Stimulated activated CD4-positive, alpha-beta T cell treated with anti-CD3 and anti-CD28 coated beads, Interleukin-1b, Interleukin-23, amount 100 ng/mL, for 1 hour (primary cell): Measurements from ENCODE around the gene RMP24.
"Not testable (repeated sequence)": the region's sequence is repeated elsewhere in the genome, so short reads cannot be mapped to it uniquely, and the experiment has no call there.

Experiments
- DNase-seq, 2 donors: peaks; one replicate each; pipeline ENCODE4 v3.0.0-alpha.2; 2020; ENCODE audit warnings: low read depth in 2 of 2

The RMP24 gene

DNA sequence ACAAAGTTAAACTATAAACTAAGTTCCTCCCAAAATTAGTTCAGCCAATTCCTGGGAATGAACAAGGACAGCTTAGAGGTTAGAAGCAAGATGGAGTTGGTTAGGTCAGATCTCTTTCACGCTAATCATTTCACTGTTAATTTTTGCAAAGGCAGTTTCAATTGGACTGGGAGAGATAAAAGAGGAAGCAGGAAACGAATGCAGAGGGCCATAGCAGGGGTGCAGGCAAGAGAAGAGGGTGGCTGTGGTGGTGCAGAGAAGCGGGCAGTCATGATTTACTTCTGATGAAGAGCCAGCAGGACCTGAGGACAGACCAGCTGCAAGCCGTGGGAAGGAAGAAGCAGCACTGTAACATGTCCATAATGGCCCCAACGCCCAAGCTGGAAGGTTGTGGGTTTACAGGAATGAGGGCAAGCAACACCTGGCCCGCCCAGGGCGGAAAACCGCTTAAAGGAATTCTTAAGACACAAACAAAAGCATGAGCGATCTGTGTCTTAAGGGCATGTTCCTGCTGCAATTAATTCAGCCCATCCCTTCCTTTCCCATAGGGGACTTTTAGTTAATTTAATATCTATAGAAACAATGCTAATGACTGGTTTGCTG lies 4.1 kb upstream of the RMP24 start:
- no peak for DNase-seq

DNA sequence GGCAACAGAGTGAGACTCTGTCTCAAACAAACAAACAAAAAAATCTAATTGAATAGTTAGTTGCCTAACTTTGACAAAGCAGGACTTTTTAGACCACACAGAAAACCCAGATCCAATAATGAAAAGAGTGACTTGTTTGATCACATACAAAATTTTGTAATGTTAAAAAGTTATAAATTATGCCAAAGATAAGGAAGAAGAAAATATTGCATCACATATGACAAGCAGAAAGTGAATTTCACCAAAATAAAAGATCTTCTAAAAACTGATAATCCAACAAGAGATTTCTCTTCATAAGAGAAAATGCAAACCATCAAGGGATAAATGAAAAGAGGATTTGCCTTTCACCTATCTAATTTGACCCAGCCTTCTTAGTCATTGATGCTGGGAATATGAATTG lies 2.8 kb upstream of the RMP24 start:
- no peak for DNase-seq

DNA sequence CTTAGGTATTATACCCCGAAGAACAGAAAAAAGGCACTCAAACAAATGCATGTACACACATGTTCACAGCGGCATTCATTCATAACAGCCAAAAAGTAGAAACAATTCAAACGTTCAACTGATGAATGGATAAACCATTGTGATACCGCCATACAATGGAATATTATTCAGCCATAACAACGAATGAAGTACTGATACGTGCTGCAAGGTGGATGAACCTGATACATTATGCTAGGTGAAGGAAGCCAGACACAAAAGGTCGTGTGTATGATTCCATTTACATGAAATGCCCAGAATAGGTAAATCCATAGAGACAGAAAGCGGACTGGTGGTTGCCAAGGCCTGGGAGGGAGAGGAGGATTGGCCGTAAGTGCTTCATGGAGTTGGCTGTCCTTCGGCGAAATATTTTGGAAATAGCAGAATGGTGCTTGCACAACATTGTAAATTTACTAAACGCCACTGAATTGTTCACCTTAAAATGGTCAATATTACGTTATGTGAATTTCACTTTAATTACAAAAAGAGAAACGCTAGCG lies 750 bp upstream of the RMP24 start:
- no peak for DNase-seq

DNA sequence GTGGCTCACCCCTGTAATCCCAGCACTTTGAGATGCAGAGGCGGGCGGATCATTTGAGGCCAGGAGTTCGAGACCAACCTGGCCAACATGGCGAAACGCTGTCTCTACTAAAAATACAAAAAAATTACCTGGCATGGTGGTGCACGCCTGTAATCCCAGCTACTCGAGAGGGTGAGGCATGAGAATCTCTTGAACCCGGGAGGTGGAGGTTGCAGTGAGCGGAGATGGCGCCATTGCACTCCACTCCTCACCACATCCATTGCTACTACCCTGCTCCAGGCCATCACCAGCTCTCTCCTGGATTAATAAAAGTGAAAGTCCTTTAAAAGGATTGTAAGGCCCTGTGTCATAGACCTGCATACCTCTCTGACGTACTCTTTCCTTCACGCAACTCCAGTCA lies 1.2 kb downstream of the RMP24 start:
- no peak for DNase-seq

DNA sequence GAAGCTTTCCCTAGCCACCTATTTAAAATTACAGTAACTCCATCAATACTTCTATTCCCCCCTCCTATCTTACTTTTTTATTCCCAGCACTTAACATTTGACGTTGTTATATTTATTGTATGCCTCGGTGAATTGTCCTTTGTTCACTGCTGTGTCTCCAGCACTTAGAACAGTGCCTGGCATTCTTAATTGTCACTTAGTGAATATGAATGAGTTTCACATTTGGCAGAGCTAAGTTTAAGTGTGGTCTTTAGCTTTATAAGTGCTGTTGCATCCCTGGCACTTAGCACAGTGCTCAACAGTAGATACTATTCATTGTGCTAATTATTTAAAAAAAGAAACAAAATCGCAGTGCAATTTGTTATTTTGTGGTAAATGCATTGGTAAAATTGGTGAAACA lies 1.7 kb downstream of the RMP24 start:
- DNase-seq, result no peak

DNA sequence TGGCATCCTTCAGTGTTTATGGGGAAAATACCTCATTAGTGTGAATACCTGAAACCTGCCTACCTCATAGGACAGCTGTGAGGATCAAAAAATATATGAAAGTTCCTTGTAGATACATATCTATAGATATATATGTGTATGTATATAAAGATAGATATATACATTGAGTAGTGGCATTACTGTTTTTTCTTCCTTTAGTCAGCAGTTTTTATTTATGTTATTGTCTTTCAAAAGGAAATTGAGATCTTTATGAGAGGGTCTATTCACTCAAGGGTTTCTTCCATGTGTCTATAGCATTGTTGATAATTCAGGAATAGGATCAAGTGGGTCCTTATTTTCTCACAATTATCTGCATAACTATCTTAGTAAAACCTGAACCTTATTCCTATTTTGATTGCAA lies 6.6 kb downstream of the RMP24 start:
- DNase-seq, result no peak

DNA sequence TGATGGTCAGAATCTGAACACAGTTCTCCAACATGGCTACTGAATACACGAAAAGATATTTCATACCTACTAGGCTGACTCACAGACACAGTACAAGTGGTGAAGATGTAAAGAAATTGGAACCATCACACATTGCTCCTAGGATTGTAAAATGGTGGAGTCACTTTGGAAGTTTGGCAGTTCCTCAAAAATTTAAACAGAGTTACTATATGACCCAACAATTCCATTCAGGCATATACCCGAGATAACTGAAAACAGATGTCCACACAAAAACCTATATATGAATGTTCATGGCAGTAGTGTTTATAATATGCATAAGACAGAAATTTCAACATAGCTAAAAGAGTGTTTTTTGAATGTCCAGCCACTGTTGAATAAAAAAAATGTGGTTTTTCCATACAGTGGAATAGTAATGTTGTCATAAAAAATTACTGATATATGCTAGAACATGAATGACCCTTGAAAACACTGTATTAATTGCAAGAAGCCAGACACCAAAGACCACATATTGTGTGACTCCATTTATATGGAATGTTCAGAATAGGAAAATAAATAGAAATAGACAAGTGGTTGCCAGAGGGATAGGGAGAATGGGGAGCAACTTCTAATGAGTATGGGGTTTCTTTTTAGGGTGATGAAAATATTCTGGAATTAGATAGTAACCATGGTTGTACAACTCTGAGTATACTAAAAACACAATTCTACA lies 10.1 kb downstream of the RMP24 start:
- DNase-seq, result no peak

DNA sequence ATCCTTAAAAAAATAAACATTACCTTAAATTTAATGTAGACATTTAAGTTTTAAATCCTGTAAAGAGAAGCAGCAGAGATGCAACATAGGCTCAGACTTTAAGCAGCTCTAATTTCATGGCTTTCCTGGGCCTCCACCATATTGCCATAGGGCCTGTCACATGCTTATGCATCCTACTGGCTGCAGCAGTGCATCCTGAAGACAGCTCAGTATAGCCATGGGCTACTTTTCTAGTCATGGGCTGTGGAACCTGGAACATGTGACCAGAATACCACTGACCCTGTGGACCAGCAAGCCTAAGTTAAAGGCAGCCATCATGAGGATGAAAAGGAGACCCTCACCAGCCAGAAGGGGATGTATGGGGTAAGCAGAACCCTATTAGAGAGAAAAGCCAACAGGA lies 10.7 kb downstream of the RMP24 start:
- no peak for DNase-seq

DNA sequence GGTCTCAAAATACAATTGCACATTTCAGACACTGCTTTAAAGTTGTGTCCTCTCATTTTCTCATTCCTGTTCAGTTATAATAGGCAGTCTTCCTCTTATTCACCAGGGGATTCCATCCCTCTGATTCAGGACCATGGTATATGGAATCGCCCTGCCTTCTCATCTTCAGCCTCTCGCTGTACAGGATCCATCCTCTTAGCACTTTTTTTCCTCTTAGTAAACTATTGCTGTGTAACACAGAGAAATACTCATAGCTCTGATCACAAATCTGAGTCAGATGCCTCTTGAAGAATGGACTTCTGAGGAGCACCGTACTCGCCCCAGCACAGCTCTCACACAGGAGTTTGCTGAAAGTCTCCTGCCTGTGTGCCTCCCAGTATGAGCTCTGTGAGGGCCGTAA lies 11.3 kb downstream of the RMP24 start:
- no peak for DNase-seq

DNA sequence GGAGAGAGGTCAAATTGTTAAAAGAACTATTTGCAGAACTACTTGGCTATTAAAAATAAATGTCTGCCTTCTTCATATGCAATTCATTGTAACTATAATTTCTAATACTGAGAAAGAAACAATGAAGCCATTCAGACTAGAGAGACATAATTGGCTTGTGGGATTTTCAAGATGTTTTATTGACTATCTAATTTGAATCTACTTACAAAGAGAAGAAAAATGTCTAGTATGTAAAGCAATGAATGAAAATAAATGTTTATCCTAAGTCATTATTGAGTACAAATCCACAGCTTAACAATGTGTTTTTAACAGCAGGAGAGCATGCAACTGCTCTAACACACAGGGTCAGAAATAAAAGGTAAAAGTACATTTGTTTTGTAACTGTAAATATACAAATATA lies 19.2 kb downstream of the RMP24 start:
- DNase-seq, result no peak

DNA sequence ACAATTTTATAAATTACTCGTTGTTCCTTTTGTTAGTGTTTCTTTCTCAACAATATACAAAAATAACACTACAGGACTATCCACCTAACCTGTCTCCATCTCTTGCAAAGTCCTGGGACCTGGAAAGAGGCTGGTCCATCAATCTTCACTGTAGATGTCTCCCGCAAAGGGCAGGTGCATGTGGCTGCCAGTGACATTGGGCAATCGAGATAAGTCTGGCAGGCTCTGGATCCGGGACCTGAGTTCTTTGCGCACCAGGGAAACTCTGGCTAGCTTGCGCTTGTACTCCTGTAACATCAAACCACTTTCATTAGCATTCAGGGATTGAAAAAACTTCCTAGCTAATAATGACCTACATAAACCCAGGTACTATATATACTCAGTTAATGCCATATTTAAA lies 20.5 kb downstream of the RMP24 start:
- DNase-seq, result no peak

DNA sequence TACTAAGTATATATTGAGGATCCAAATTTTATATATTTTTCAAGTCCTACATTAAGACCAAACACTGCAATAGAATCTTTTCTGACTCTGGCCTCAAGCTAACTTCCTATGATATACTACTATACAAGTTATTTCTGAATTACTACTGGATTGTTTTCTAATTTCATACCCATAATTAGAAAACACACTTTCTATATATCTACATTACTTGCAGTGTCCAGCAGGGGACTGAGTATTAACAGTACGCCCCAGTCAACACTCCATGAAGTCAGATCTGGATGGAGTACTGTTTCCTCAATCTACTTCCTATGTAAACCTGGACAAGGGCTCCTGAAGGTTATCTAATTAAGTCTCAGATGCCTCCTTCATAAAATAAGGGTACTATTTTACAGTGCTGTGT lies 26.5 kb downstream of the RMP24 start:
- no peak for DNase-seq

DNA sequence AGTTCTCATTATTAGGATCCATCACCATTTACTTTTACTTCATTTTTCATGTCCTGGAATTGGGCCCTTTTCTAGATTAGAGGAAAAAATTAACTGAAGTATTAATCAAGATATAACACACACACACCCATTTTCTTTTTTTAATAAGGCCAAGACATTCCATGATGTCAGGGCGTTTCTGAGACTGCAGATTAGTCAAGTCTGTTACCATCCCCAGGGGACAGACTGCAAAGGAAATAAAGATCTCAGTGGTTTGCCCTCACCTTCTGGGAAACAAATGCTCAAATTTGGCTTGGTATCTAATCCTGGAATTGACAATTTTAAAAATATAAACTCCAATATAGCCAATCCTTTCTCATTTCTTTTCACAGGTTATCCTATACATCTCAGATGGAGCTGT lies 27.4 kb downstream of the RMP24 start:
- no peak for DNase-seq

DNA sequence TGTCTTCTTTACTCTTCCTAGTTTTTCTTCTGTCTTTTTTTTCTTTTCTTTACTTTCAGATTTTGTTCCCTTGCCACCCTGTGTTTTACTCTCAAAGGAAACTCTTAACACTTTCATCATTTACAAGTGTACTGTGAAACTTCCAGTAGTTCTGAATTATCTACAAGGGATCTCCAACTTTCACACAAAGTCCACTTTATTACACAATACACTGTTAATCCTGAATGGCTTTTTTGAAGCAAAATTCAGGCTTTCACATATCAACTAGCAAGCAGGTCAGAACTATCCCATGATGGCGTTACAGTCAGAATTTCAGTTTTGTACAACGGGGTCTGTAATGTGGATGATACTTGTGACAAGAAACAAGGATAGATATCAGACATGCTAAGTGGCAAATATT lies 34.5 kb downstream of the RMP24 start:
- no peak for DNase-seq

DNA sequence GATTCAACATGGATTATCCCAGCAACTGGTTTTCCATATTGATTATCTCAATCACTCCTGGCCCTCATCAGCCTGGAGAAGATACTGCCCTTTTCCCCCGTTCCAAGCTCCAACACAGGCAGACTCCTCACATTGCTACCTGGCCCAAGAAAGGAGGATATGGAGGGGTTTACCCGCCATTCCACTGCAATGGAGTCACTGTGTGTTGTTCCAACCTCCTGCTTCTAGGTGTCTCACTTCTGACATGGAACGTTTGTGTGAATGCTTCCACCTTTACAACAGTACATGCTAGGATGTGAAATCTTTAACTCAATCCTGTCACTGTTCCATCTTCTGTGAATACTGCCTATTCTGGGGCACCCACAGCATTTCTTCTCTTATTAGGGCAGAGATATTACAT lies 36.7 kb downstream of the RMP24 start:
- DNase-seq, result no peak

DNA sequence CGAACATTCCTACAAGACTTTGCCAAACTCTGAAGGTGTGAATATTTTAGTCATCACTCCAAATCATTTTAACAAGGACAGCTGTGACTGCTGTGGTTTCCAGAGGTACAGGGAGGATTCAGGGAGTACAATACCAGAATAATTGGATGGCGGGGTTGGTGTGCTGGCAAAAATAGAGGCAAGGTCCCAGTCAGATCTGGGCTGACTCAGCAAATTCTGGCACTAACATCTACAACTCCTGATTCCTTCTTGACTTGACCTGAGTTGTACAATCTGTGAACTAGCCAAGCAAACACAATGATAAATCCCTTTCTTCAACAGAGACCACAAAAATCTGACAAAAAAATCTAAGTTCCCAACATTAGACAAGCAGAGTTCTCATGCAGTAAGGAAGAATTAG lies 40.4 kb downstream of the RMP24 start:
- no peak for DNase-seq

DNA sequence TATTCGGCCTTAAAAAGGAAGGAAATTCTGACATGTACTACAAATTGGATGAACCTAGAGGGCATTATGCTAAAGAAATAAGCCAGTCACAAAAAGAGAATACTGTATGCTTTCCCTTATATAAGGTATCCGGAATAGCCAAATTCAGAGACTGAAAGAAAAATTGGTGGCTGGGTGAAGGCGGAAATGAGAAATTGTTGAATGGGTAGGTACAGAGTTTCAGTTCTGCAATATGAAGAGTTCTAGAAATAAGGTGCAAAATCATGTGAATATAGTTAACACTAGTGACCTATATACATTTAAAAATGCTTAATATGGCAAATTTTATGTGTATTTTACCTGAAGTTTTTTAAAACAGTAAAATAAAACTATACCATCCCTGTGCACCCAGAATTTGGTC lies 43.1 kb downstream of the RMP24 start:
- no peak for DNase-seq

DNA sequence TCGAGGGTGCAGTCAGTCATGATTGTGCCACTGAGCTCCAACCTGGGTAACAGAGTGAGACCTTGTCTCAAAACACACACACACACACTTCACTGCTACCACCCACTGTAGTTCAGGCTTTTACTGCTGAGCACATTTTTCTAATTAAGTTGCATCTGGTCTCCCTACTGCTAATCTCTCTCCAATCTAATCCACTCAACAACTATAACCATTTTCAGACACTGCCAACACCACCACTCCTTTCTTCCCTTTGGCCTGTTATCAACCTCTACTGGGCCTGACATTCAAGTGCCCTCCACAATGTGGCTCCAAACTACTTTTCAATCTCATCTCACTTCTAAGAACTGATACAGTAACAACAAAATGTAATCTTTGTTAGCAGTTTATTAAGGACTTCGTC lies 44.8 kb downstream of the RMP24 start:
- no peak for DNase-seq

DNA sequence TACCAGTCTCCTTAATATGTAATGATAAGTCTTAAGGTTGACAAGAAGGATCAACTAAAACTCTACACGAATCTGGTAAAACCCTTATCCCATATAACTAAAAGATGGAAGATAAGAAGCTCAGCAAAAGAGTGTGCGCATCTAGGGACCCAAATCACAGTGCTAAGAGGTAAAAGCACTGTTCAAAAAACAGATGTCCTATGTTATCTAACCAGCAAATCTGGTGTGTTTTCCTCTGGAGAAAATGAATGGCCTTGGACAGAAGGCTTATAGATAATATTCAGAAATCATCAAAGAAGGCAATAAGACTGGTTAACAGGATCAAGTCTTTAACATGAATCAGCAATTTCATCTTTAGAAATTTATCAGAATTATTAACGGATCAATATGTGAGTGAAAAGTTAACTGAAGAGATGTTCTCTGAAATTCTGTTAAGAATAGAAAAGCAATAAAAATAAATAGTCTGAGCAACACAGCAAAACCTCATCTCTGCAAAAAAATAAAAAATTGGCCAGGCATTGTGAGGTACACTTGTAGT lies 47.8 kb downstream of the RMP24 start:
- DNase-seq, result no peak

DNA sequence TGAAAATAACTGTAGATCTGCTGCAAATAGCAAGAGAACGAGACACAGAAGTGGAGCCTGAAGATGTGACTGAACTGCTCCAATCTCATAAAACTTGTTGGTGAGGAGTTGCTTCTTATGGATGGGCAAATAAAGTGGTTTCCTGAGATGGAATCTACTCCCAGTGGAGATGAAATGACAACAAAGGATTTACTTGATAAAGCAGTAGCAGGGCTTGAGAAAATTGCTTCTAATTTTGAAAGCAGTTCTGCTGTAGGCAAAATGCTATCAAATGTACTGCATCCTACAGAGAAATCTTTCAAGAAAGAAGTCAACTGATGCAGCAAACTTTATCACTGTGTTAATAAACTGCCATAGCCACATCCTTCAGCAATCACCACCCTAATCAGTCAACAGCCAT lies 50.9 kb downstream of the RMP24 start:
- DNase-seq, result no peak

DNA sequence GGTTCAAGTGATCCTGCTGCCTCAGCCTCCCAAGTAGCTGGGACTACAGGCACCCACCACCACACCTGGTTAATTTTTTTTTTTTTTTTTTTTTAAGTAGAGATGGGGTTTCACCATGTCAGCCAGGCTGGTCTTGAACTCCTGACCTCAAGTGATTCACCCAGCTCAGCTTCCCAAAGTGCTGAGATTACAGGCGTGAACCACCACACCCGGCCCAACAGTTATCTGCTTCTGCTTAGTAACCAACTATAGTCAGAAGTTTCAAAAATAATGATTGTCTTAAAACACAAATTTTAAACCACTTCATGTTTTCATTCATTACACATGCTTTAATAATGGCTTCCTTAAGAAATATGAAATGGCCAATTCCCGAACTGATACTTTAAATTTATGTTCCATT lies 51.8 kb downstream of the RMP24 start:
- DNase-seq, result not testable (repeated sequence)

DNA sequence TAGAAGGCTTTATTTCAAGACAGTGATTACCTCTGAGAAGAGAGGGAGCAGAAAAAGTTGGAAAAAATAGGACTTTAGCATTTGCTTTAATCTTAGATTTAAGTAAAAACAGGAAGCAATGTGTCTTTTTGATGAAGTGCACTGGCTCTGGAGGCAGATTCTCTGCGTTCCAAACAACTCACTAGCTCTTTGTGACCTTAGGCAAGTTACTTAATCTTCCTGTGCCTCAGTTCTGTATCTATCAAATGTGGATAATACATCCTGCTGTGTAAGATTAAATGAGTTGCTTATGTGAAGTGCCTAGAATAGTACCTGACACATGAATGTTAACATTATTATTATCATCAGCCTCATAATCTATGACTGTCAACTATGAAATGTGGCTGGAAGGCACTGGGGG lies 52.5 kb downstream of the RMP24 start:
- DNase-seq, result no peak

DNA sequence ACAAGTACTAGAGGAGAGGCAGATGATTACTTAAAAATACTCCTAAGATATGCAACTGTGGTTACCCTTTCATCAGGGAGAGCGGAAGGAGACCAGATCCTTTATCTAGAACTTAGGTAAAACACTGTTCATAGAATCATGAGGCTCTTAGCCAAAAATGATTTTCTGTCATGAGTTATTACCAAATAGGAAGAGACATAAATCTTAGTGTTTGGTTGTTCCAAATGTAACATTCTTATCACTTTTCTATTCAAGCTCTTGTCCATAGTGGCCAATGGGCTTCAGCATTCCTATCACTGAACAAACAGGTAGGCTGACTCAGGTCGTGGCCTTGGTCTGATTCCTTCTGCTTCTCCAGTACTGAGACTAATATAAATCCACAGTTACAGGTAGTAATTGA lies 56.4 kb downstream of the RMP24 start:
- no peak for DNase-seq
